ENCODE measurements around the gene NTSR1. TPM values are rescaled to one million over a fixed set of nuclear protein-coding genes. Genes with fewer than 3 reads are reported as not detected.

Gene NTSR1
- total and polyA plus RNA-seq, 4 experiments from 2014 or later, result 0.30 to 0.38 TPM; not detected in 2

- CTCF ChIA-PET (ENCODE audit: partially characterized antibody), result no interaction called here
- no peaks in the 10 kb centered on the region for H3K36me3 Mint-ChIP-seq
- H3K4me1 Mint-ChIP-seq, result peaks cover 4 to 26% (median 12%) of the 10 kb centered on the region in 4 donors
- intact Hi-C loops (cut with micrococcal nuclease), result no loop called here
- POLR2A ChIA-PET (ENCODE audit: partially characterized antibody), result no interaction called here
- Histone ChIP-seq H3K36me3 (ENCODE audit: insufficient read depth, low read length) (no peaks in the 10 kb centered on the region), H3K4me3 (ENCODE audit: low read length in 2 of 2) (no peak overlapping the region), H3K9me3 (ENCODE audit: control insufficient read depth in 1 of 2, low read length in 2 of 2) (no peaks in the 10 kb centered on the region), H3K27me3 (ENCODE audit: insufficient read depth, low read length) (no peaks in the 10 kb centered on the region), H3K4me1 (ENCODE audit: insufficient read depth, low read length) (peaks cover 13% of the 10 kb centered on the region), H3K27ac (ENCODE audit: low read depth, low read length) (no peak overlapping the region)
- H3K27me3 Mint-ChIP-seq, result no peaks in the 10 kb centered on the region
- peaks cover 0 to 1% (median 0%) of the 10 kb centered on the region in 8 donors for H3K9me3 Mint-ChIP-seq
- peak overlapping the region in 1 of 8 donors; percentile 42 for H3K4me3 Mint-ChIP-seq
- peak overlapping the region in 1 of 7 donors; percentile 79 for H3K27ac Mint-ChIP-seq
- no peak for DNase-seq
Observed at GRCh38 chr20:62732842-62733525, 24.3 kb downstream of the NTSR1 start.

DNA sequence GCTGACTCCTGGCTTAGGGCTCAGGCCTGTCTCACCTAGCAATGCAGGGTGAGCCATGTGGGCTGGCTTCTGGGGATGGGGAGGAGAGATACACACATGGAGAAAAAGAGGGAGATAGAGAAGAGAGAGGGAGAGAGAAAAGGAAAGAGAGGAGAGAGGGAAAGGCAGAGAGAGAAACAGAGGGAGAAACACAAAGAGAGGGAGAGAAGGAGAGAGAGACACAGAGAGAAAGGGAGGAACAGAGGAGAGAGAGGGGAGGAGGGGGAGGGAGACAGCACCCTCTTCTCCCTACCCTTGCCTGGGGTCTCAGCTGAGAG is 24.8 kb downstream of the NTSR1 start:
- H3K9me3 ChIP-seq (ENCODE audit: control insufficient read depth in 1 of 2, low read length in 2 of 2), result no peaks in the 10 kb centered on the region
- H3K27me3 Mint-ChIP-seq, result no peaks in the 10 kb centered on the region
- H3K4me1 ChIP-seq (ENCODE audit: insufficient read depth, low read length), result peaks cover 9% of the 10 kb centered on the region
- H3K4me3 Mint-ChIP-seq, result no peak overlapping the region
- no peak for DNase-seq
- no peaks in the 10 kb centered on the region for H3K27me3 ChIP-seq (ENCODE audit: insufficient read depth, low read length)
- H3K27ac Mint-ChIP-seq, result peak overlapping the region in 1 of 7 donors; percentile 91
- ChIA-PET CTCF (ENCODE audit: partially characterized antibody) (no interaction called here), POLR2A (ENCODE audit: partially characterized antibody) (no interaction called here)
- no peak overlapping the region for H3K27ac ChIP-seq (ENCODE audit: low read depth, low read length)
- no peak overlapping the region for H3K4me3 ChIP-seq (ENCODE audit: low read length in 2 of 2)
- H3K36me3 Mint-ChIP-seq, result no peaks in the 10 kb centered on the region
- intact Hi-C loops (cut with micrococcal nuclease), result no loop called here
- no peaks in the 10 kb centered on the region for H3K36me3 ChIP-seq (ENCODE audit: insufficient read depth, low read length)
- H3K4me1 Mint-ChIP-seq, result peaks cover under 1 to 26% (median 8%) of the 10 kb centered on the region in 4 donors
- peaks cover 0 to 1% (median 0%) of the 10 kb centered on the region in 8 donors for H3K9me3 Mint-ChIP-seq

GRCh38 chr20:62733891-62734290 is 25.3 kb downstream of the NTSR1 start:
- H3K4me3 Mint-ChIP-seq, result no peak overlapping the region

DNA sequence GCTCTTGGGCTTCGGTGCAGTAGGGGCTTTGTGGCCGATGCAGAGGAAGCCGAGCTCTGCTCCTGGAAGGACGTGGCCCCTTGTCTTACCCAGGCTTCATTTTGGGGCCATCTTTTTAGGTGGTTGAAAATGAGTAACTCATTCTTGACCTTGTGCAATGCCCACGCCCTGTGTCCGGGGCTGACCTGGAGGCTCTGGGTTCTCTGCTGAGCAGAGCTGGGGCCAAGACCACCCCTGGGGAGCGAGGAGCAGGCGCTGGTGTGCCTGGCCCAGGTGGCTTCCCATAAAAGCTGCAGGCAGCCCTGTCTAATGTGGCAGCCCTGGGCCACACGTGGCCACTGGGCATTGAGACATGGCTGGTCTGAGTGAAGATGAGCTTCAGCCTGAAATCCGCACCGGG is 25.7 kb downstream of the NTSR1 start:
- no peaks in the 10 kb centered on the region for H3K9me3 ChIP-seq (ENCODE audit: control insufficient read depth in 1 of 2, low read length in 2 of 2)
- H3K4me1 ChIP-seq (ENCODE audit: insufficient read depth, low read length), result peaks cover 9% of the 10 kb centered on the region
- no peak overlapping the region for H3K27ac Mint-ChIP-seq
- H3K4me3 ChIP-seq (ENCODE audit: low read length in 2 of 2), result no peak overlapping the region
- H3K4me3 Mint-ChIP-seq, result no peak overlapping the region
- peaks cover 0 to 1% (median 0%) of the 10 kb centered on the region in 8 donors for H3K9me3 Mint-ChIP-seq
- CTCF ChIA-PET (ENCODE audit: partially characterized antibody), result interaction anchor here (0.8 kb wide), 1 partner anchor 66 kb away, joined by 3 read pairs; no protein-coding TSS in a partner anchor
- peaks cover 0 to 33% (median 10%) of the 10 kb centered on the region in 4 donors for H3K4me1 Mint-ChIP-seq
- no peaks in the 10 kb centered on the region for H3K27me3 Mint-ChIP-seq
- no peak overlapping the region for H3K27ac ChIP-seq (ENCODE audit: low read depth, low read length)
- H3K36me3 ChIP-seq (ENCODE audit: insufficient read depth, low read length), result no peaks in the 10 kb centered on the region
- POLR2A ChIA-PET (ENCODE audit: partially characterized antibody), result no interaction called here
- H3K36me3 Mint-ChIP-seq, result no peaks in the 10 kb centered on the region
- DNase-seq, result no peak
- H3K27me3 ChIP-seq (ENCODE audit: insufficient read depth, low read length), result no peaks in the 10 kb centered on the region
- intact Hi-C loops (cut with micrococcal nuclease), result no loop called here

More at GRCh38 chr20:62733891-62734290, 25.3 kb downstream of the NTSR1 start:
- peaks cover 0 to 1% (median 0%) of the 10 kb centered on the region in 8 donors for H3K9me3 Mint-ChIP-seq
- H3K27me3 Mint-ChIP-seq, result no peaks in the 10 kb centered on the region
- H3K27ac Mint-ChIP-seq, result no peak overlapping the region
- Histone ChIP-seq H3K9me3 (ENCODE audit: control insufficient read depth in 1 of 2, low read length in 2 of 2) (no peaks in the 10 kb centered on the region), H3K27me3 (ENCODE audit: insufficient read depth, low read length) (no peaks in the 10 kb centered on the region), H3K27ac (ENCODE audit: low read depth, low read length) (no peak overlapping the region), H3K4me1 (ENCODE audit: insufficient read depth, low read length) (peaks cover 9% of the 10 kb centered on the region), H3K36me3 (ENCODE audit: insufficient read depth, low read length) (no peaks in the 10 kb centered on the region), H3K4me3 (ENCODE audit: low read length in 2 of 2) (no peak overlapping the region)
- ChIA-PET CTCF (ENCODE audit: partially characterized antibody) (no interaction called here), POLR2A (ENCODE audit: partially characterized antibody) (no interaction called here)
- no peaks in the 10 kb centered on the region for H3K36me3 Mint-ChIP-seq
- intact Hi-C loops (cut with micrococcal nuclease), result no loop called here
- H3K4me1 Mint-ChIP-seq, result peaks cover 0 to 28% (median 8%) of the 10 kb centered on the region in 4 donors
- DNase-seq, result no peak

DNA sequence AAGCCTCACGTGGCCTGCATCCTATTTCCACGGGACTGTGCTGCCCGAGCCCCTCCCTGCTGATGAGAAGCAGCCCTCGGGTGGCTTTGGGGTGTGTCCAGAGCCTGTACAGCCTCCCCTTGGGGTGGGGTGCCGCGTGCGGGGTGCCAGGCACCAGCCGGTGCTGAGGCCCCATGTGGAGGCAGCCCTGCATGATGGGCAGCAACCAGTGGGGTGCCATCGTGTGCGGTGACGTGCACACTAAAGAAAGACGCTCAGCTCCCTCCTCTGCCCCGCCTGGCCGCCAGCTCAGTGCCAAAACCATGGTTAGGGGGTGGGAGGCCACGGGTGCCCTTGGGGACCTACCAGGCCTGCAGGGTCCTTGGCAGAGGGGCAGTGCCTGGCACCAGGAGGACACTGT is 26.2 kb downstream of the NTSR1 start:
- Histone ChIP-seq H3K36me3 (ENCODE audit: insufficient read depth, low read length) (no peaks in the 10 kb centered on the region), H3K4me3 (ENCODE audit: low read length in 2 of 2) (no peak overlapping the region), H3K27me3 (ENCODE audit: insufficient read depth, low read length) (no peaks in the 10 kb centered on the region), H3K9me3 (ENCODE audit: control insufficient read depth in 1 of 2, low read length in 2 of 2) (no peaks in the 10 kb centered on the region), H3K27ac (ENCODE audit: low read depth, low read length) (no peak overlapping the region), H3K4me1 (ENCODE audit: insufficient read depth, low read length) (peaks cover 14% of the 10 kb centered on the region)
- Mint-ChIP-seq H3K27ac (no peak overlapping the region), H3K4me1 (peaks cover 3 to 38% (median 16%) of the 10 kb centered on the region in 4 donors), H3K4me3 (no peak overlapping the region), H3K36me3 (no peaks in the 10 kb centered on the region), H3K9me3 (peaks cover 0 to 1% (median 0%) of the 10 kb centered on the region in 8 donors), H3K27me3 (no peaks in the 10 kb centered on the region)
- DNase-seq, result no peak
- ChIA-PET POLR2A (ENCODE audit: partially characterized antibody) (no interaction called here), CTCF (ENCODE audit: partially characterized antibody) (interaction anchor here (0.8 kb wide), 1 partner anchor 67 kb away, joined by 3 read pairs; no protein-coding TSS in a partner anchor)
- intact Hi-C loops (cut with micrococcal nuclease), result no loop called here

DNA sequence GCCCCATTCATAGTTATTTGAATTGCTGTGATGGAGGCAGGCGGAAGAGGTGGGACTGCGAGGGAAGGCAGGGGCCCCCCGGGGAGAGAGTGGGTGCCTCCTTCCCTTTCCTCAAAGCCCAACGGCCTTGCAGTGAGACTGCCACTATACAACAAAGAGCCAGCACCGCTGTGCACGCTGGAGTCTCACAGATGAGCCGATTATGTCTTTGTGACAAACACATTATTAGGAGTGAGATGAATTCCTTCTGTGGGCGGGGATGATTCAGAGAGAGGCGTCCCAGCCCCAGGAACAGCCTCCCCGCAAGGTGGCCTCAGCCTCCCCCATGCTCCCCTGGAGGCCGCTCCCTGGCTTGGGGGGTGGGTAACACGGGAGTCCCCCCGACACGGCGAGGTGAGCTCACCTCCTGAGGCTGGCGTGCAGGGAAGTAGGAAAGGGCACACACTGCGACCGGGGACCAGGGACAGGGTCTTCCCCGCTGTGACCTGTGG is 26.7 kb downstream of the NTSR1 start:
- no peak for DNase-seq
- no peak overlapping the region for H3K4me3 ChIP-seq (ENCODE audit: low read length in 2 of 2)
- H3K36me3 ChIP-seq (ENCODE audit: insufficient read depth, low read length), result no peaks in the 10 kb centered on the region
- Mint-ChIP-seq H3K36me3 (no peaks in the 10 kb centered on the region), H3K4me1 (peaks cover 8 to 38% (median 19%) of the 10 kb centered on the region in 4 donors), H3K9me3 (peaks cover 0 to 1% (median 0%) of the 10 kb centered on the region in 8 donors), H3K27me3 (no peaks in the 10 kb centered on the region), H3K4me3 (no peak overlapping the region), H3K27ac (peak overlapping the region in 1 of 7 donors; percentile 15)
- POLR2A ChIA-PET (ENCODE audit: partially characterized antibody), result no interaction called here
- H3K27me3 ChIP-seq (ENCODE audit: insufficient read depth, low read length), result no peaks in the 10 kb centered on the region
- peaks cover 17% of the 10 kb centered on the region for H3K4me1 ChIP-seq (ENCODE audit: insufficient read depth, low read length)
- no peak overlapping the region for H3K27ac ChIP-seq (ENCODE audit: low read depth, low read length)
- no peaks in the 10 kb centered on the region for H3K9me3 ChIP-seq (ENCODE audit: control insufficient read depth in 1 of 2, low read length in 2 of 2)
- intact Hi-C loops (cut with micrococcal nuclease), result no loop called here
- CTCF ChIA-PET (ENCODE audit: partially characterized antibody), result interaction anchor here (0.8 kb wide), 1 partner anchor 67 kb away, joined by 3 read pairs; no protein-coding TSS in a partner anchor

DNA sequence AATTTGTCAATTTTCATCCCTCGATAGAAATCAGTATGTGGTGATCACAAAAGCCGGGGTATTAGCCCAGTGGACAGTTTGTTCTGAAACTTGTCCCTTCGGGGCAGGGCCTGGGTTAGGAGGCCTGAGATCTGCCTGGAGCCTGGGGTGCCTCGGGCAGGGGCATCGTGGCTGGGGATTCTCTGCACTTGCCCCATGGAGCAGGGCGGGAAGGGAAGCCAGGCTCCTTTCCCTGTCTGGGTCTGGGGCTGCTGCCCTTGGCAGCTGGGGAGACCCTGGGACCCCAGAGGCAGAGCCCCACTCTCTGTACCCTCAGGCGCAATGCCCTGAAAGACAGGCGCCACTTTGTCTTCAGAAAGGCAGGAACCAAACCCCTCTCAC is 27.4 kb downstream of the NTSR1 start:
- no peak overlapping the region for H3K4me3 ChIP-seq (ENCODE audit: low read length in 2 of 2)
- peaks cover 23% of the 10 kb centered on the region for H3K4me1 ChIP-seq (ENCODE audit: insufficient read depth, low read length)
- Mint-ChIP-seq H3K4me3 (no peak overlapping the region), H3K9me3 (peaks cover 0 to 1% (median 0%) of the 10 kb centered on the region in 8 donors), H3K27ac (no peak overlapping the region), H3K27me3 (no peaks in the 10 kb centered on the region), H3K4me1 (peaks cover 9 to 40% (median 22%) of the 10 kb centered on the region in 4 donors), H3K36me3 (no peaks in the 10 kb centered on the region)
- intact Hi-C loops (cut with micrococcal nuclease), result no loop called here
- no peak for DNase-seq
- H3K36me3 ChIP-seq (ENCODE audit: insufficient read depth, low read length), result no peaks in the 10 kb centered on the region
- no peak overlapping the region for H3K27ac ChIP-seq (ENCODE audit: low read depth, low read length)
- H3K27me3 ChIP-seq (ENCODE audit: insufficient read depth, low read length), result no peaks in the 10 kb centered on the region
- POLR2A ChIA-PET (ENCODE audit: partially characterized antibody), result no interaction called here
- CTCF ChIA-PET (ENCODE audit: partially characterized antibody), result no interaction called here
- H3K9me3 ChIP-seq (ENCODE audit: control insufficient read depth in 1 of 2, low read length in 2 of 2), result no peaks in the 10 kb centered on the region
